ENCODE results near the gene RAB21.
"Not testable (repeated sequence)": the region's sequence is repeated elsewhere in the genome, so short reads cannot be mapped to it uniquely, and the experiment has no call there.

RAB21 gene

GRCh38 chr12:71804505-71804904, 49.8 kb downstream of the RAB21 start:
- no peak for DNase-seq

- DNase-seq: no peak
Observed at GRCh38 chr12:71810921-71811320, 56.3 kb downstream of the RAB21 start.

GRCh38 chr12:71815242-71815641, 60.6 kb downstream of the RAB21 start:
- DNase-seq: not testable (repeated sequence)

- not testable (repeated sequence) for DNase-seq
Observed at GRCh38 chr12:71822088-71822487, 67.4 kb downstream of the RAB21 start.

GRCh38 chr12:71828813-71829212, 74.2 kb downstream of the RAB21 start:
- no peak for DNase-seq

GRCh38 chr12:71837356-71837755, 82.7 kb downstream of the RAB21 start:
- no peak for DNase-seq

- DNase-seq: no peak
Observed at GRCh38 chr12:71838231-71838630, 83.6 kb downstream of the RAB21 start.

GRCh38 chr12:71838676-71839075, 84.0 kb downstream of the RAB21 start:
- no peak for DNase-seq

GRCh38 chr12:71840231-71840847, 85.7 kb downstream of the RAB21 start:
- DNase-seq: peak; percentile 0

- no peak for DNase-seq
Observed at GRCh38 chr12:71846322-71846940, 91.8 kb downstream of the RAB21 start.

- no peak for DNase-seq
Observed at GRCh38 chr12:71848212-71848611, 93.5 kb downstream of the RAB21 start.

GRCh38 chr12:71849109-71849851, 94.6 kb downstream of the RAB21 start:
- no peak for DNase-seq
